GM21619 (cell line): ENCODE results near the gene CMTM2.
"Not testable (repeated sequence)": the region's sequence is repeated elsewhere in the genome, so short reads cannot be mapped to it uniquely, and the experiment has no call there.

ENCODE experiments used
- ATAC-seq: cut with Tn5 transposase; IDR thresholded peaks from one replicate; pipeline ENCODE4 v1.9.1; 2021; ENCODE audit not compliant: unreplicated experiment

Gene CMTM2

GRCh38 chr16:66581246-66581952, 2.1 kb downstream of the CMTM2 start:
- no peak for ATAC-seq

DNA sequence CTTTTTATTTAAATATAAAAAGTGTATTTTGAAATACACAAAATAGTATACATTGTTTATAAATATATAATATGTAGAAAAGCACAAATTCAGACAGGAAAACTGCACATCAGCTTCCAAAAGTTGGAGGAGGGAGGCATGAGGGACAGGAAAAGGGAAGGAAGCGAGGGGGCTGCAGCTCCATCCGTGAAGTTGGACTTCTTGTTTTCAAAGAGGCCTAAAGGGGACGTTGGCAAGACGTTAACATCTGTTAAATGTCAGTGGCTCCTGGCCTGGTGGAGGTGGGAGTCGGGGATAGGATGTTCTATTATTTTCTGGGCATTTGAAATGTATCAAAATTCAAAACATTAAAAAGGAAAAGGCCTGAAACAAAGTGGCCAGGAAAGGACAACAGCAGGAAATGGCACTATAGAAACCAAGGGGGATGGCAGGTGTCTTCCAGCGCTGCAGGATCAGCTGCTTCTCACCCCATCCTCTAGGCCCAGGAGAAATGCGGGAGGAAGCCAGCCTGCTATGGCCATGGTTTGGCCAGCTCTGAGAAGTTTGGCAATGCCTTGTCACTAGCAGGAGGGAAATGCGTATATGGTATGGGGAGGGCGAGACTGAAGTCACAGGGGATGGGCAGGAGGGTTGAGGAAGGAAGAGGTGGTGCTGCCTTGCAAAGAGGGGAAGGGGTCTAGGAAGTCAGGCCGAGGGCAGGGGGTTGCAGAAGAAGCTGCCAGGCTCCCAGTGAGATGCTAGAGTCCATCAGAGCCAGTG, 6.4 kb downstream of the CMTM2 start:
- no peak for ATAC-seq

DNA sequence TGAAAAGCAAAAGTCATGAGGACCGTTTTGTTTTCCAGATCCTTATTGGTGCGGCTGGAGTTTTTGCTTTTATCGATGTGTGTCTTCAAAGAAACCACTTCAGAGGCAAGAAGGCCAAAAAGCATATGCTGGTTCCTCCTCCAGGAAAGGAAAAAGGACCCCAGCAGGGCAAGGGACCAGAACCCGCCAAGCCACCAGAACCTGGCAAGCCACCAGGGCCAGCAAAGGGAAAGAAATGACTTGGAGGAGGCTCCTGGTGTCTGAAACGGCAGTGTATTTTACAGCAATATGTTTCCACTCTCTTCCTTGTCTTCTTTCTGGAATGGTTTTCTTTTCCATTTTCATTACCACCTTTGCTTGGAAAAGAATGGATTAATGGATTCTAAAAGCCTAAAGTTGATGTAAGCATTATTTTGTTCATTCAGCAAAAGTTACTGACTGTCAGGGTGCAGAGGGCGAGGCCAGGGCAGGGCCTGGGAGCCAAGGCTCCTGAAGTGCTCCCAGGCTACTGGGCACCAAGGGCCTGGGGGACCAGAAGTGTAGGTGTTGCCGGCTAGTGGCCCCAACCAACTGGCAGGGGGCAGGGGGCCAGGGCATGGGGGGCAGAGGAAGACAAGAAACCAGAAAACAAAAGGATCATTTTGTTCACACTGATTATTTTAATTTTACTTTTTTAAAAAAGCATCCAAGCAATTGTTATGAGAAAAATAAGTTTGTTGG, 8.8 kb downstream of the CMTM2 start:
- no peak for ATAC-seq

DNA sequence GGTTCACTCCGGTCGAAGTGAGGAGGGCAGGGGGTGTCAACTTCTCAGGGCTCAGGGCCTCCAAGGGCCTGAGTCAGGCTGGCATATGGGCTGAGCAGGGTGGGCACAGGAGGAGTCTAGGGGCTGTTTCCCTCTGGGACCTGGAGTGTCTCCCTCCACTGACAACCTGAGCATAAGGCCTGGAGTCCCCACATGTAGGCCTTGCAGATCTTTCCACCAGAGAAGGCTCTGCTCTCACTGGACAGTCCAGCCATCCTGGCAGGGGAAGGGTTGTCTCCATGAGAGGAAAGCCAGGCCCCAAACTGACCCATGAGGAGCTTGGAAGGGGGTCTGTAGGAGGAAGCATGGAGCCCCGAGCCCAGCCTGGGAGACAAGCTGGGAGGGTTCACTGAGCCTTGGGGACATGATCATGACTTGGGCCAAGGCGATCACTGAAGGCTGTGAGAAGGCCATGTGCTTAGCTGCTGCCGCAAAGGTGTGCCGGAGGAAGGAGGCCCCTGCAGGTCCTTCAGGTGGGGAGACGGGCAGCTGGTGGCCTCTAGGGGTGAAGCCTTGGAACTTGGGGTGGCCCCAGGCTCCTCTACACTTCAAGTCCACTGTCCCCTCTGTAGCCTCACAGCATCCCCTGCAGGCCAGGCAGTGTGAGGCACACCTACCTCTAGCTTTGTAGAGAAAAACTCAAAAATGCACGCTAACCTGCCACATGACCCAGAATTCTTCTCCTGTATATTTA, 9.9 kb downstream of the CMTM2 start:
- ATAC-seq = peak; percentile 88

DNA sequence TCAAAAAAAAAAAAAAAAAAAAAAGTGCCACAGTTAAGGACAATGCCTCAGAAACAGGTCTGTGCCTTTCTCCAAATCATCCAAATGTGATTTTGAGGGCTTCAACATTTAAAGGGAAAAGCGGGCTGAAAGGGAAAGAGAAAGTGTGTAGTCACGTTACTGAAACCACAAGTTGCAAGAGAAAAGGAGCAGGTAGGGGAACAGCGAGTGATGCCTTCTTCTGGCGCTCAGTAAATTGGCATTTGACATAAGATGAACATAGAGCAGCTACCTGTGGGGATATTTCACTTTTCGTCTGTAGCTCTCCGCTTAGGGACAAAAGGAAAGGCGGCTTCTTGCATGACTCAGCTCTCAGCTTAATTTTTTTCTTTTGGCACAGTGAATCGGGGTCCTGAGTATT, 11.1 kb downstream of the CMTM2 start:
- ATAC-seq = no peak

DNA sequence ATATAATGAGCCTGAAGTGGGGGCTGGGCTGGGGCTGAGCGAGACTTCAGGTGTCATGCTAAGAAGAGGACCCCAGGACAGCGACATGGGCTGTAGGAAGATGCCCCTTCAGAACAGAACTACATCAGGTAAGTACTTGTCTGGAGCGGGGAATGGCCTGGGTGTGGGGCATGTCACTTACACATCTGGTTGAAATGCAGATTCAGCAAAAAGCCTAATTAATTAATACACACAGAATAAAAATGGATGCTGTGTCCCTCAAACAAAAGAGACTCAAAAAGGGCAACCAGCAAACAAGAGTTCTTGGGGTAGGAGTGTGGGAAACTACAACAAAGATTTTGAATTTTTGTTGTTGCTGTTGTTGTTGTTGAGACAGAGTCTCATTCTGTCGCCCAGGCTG, 11.8 kb downstream of the CMTM2 start:
- no peak for ATAC-seq

DNA sequence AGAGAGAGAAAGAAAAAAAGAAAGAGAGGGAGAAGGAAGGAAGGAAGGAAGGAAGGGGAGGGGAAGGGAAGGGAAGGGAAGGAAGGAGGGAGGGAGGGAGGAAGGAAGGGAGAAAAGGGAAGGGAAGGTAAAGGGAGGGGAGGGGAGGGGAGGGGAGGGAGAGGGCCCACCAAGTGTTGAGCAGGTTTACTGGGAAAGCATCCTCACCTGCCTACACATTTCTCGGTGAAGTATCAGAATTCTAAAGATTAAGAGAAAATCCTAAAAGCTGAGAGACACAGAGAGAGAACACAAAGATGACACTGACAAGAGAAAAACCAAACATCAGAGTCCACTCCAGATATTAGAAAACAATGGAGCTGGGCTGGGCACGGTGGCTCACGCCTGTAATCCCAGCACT, 13.0 kb downstream of the CMTM2 start:
- ATAC-seq = no peak

GRCh38 chr16:66592814-66593213, 13.6 kb downstream of the CMTM2 start:
- ATAC-seq = no peak

- ATAC-seq = no peak
These were observed 15.5 kb downstream of the CMTM2 start for GRCh38 chr16:66594739-66595138.

DNA sequence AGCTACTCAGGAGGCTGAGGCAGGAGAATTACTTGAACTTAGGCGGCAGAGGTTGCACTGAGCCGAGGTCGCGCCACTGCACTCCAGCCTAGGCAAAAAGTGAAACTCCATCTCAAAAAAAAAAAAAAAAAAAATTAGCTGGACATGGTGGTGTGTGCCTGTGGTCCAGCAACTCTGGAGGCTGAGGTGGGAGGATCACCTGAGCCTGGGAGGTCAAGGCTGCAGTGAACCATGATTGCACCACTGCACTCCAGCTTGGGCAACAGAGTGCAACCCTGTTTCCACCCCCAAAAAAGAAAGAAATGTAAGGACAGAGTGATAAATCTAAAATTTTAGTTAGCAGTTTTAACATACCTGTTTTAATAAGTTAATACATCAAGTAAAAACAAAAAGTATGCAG, 17.3 kb downstream of the CMTM2 start:
- not testable (repeated sequence) for ATAC-seq

- ATAC-seq = no peak
These were observed 18.0 kb downstream of the CMTM2 start for GRCh38 chr16:66596986-66597848.

DNA sequence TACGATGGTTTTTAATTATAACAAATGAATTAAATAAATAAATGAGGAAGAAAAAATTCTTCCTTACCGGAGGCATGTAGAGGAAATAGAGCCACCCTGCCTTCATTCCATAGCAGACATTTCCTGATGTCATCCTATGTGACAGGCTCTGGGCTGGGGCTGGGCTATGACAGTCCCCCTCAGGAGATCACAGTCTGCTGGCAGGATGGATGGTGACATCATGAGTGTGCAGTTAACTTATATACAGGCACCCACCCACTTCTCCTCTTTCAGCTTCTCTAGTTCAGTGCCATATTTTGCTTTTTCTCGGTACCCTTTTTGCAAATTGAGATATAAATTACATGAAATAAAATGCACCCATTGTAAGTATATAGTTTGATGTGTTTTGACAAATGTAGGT, 18.8 kb downstream of the CMTM2 start:
- ATAC-seq = no peak

- no peak for ATAC-seq
These were observed 20.5 kb downstream of the CMTM2 start for GRCh38 chr16:66599726-66600125.

GRCh38 chr16:66600477-66600876, 21.2 kb downstream of the CMTM2 start:
- no peak for ATAC-seq

DNA sequence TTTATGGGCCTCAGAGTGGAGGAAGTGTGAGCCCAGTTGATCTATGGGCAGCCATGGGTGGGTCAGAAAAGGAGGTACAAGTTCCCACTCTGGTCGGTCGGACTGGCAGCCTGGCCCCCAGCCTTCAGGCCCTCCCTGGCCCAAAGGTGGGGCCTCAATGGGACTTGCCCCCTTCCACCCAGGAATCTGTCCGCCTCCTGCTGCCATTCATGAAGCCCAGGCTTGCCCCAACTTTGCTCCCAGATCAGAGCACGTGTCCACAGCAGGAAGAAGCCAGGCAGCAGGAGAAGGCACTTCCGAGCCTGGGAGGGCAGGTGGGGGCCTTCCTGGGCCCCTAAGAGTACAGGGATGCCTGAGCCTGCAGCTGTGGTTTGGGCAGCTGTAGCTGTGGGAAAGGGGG, 22.2 kb downstream of the CMTM2 start:
- ATAC-seq = no peak

- no peak for ATAC-seq
These were observed 24.5 kb downstream of the CMTM2 start for GRCh38 chr16:66603537-66604375.

DNA sequence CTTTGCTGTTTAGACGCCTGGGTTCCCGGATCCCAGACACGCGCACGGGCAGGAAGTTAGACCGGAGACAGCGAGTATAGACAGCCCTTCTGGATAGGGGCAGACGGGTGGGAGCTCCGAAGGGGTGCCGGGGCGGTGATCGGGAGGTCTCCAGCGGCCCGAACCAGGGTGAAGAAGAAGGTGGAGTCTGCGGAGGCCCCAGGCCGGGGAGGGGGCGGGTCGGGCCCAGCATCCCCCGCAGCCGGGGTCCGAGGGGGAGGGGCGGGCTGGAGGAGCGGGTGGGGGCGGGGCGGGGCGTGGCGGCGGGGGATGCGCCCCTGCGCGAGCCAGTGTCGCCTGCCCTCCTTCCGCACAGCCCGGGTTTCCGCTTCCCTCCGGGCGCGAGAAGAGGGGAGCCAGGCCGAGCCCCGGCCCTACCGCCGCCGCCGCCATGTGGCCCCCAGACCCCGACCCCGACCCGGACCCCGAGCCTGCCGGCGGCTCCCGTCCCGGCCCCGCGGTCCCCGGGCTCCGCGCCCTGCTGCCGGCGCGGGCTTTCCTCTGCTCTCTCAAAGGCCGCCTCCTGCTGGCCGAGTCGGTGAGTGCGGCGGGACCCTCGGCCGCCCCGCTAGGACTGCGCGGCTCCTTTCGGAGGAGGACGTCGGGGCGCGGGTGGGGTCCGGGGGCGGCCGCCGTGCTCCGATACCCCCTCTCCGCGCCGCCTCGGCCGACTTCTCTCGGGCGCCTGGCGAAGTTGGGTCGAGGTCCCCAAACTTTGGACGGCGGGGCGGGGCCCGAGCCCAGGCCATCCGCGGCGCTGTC, 25.3 kb downstream of the CMTM2 start, which contains the start of gene CMTM3:
TSS of gene CMTM3 (plus strand) at position 329 of the 801 bp plus-strand sequence. CDS start at position 431, 102 bp downstream.
- peak; percentile 45 for ATAC-seq

DNA sequence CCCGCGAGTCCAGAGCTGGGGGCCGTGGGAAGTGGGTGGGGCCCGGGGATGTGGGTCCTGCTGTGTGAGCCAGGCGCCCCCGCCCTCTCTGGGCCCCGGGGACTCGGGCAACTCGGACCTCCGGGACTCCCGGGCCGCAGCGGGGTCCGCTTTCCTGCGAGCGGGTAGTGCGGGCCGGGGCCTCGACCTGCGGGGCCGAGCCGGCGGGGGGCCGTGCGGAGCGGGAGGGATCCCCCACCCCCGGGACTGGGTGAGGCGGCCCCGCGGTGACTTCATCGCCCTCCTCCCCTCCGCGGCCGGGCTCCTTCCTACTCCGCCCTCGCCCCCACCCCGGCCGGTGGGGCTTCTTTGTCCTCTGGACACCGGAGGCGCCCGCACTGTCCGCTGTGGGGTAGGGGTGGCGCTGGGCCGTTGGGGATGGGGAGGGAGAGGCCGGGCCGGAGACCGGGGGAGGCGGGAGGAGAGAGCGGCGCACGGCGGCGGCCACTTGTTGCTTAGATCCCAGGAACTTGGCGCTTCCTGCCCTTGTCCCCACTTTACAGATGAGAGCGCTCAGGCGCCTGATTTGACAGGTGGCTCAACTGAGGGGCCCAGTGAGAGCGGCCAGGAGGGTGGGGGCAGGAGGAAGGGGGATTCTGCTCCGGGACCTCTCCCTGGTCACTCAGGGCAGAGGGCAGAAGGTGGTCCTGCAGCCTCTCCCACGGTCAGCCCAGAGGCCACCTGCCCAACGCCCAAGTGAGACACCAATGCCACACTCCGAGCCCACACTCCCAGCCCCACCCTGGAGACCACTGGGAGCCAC, 26.1 kb downstream of the CMTM2 start:
- peak; percentile 10 for ATAC-seq
